ENCODE data around the gene YBX3. TPM values are rescaled to one million over a fixed set of nuclear protein-coding genes. Genes with fewer than 3 reads are reported as not detected.

YBX3 gene
- total RNA-seq, 4 donors from 2014 or later = 406 to 604 (median 588) TPM

DNA sequence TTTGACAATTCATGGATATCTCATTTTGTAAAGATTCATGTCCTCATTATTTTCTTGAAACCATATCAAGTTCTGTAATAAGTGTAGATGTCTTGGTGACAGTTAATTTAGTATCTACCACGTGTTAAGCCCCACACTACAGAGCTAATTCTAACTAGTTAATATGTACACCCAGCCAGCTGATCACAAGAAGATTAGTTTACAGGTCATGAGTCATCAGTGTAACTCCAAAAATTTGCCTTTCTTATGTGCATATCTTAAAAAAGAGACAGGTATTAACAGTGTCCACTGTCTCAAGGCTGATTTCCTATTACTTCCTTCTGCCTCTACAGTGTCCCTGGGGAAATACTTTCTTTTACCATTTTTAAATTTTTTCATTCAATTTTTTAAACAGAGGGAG lies 13.3 kb upstream of the YBX3 start:
- no peaks in the 10 kb centered on the region for H3K9me3 ChIP-seq
- no peak overlapping the region for H3K4me3 ChIP-seq
- H3K27me3 ChIP-seq = peaks cover 0 to 11% (median 0%) of the 10 kb centered on the region in 4 donors
- intact Hi-C loops (cut with DNase I) = no loop called here
- 55% methylated on average over 1 of the region's 1 CpG for WGBS
- H3K27ac ChIP-seq (replicated peaks in 1 of 4) = no peak overlapping the region
- no peaks in the 10 kb centered on the region for H3K36me3 ChIP-seq
- H3K4me1 ChIP-seq = no peaks in the 10 kb centered on the region
- TF ChIP-seq POLR2AphosphoS5 (IDR thresholded peaks at IDR 0.05) = no peak
- TF ChIP-seq, protein P1, sequence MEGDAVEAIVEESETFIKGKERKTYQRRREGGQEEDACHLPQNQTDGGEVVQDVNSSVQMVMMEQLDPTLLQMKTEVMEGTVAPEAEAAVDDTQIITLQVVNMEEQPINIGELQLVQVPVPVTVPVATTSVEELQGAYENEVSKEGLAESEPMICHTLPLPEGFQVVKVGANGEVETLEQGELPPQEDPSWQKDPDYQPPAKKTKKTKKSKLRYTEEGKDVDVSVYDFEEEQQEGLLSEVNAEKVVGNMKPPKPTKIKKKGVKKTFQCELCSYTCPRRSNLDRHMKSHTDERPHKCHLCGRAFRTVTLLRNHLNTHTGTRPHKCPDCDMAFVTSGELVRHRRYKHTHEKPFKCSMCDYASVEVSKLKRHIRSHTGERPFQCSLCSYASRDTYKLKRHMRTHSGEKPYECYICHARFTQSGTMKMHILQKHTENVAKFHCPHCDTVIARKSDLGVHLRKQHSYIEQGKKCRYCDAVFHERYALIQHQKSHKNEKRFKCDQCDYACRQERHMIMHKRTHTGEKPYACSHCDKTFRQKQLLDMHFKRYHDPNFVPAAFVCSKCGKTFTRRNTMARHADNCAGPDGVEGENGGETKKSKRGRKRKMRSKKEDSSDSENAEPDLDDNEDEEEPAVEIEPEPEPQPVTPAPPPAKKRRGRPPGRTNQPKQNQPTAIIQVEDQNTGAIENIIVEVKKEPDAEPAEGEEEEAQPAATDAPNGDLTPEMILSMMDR (IDR thresholded peaks at IDR 0.05) = no peak
- TF ChIP-seq EP300 (IDR thresholded peaks at IDR 0.05) = no peak
- no peak for TF ChIP-seq POLR2A (IDR thresholded peaks at IDR 0.05; ENCODE audit: low read depth)
- DNase-seq (ENCODE audit: extremely low spot score) = no peak

DNA sequence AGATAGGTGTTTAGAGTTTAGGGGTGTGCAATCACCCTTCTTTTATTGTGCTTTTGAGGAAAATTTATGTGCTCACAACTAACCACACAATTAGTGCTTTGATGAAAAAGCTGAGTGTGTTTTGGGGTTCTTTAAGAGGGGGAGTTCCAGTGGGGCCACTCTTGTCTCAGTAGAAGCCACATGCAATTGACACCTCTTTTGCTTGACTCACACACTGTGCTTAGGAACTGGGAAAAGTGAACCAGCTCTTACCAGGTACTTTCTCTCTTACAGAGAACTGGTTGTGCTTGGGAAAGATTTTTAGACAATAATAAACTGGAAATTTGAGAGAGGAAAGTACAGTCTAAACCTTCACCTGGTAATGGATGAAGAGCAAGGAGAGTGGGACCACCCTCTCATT lies 12.3 kb upstream of the YBX3 start:
- Histone ChIP-seq H3K27ac (replicated peaks in 1 of 4) (no peak overlapping the region), H3K9me3 (no peaks in the 10 kb centered on the region), H3K4me1 (no peaks in the 10 kb centered on the region), H3K4me3 (no peak overlapping the region), H3K36me3 (no peaks in the 10 kb centered on the region), H3K27me3 (peaks cover 0 to 11% (median 0%) of the 10 kb centered on the region in 4 donors)
- intact Hi-C loops (cut with DNase I) = no loop called here
- TF ChIP-seq POLR2A (IDR thresholded peaks at IDR 0.05; ENCODE audit: low read depth) (no peak), POLR2AphosphoS5 (IDR thresholded peaks at IDR 0.05) (no peak), EP300 (IDR thresholded peaks at IDR 0.05) (no peak)
- TF ChIP-seq, protein P1 (IDR thresholded peaks at IDR 0.05) = no peak
- no peak for DNase-seq (ENCODE audit: extremely low spot score)

DNA sequence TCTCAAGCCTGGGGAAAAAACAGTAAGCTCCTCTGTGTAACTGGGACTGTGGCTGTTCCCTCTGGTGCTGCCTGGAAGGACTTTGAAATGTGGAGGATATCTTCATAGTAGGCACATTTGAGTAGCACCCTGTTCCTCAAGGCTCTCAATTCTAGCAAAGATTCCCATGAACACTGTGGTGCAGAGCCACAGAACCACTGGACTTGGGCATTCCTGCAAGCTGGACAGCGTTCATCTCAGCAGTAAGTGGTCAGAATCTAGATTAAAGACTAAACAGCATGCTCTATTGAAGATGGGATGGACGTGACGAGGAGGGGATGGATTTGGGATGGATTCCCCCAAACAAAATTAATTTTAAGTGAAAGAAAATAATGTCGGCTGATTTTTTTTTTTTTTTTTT lies 9.4 kb upstream of the YBX3 start:
- intact Hi-C loops (cut with DNase I) = no loop called here
- H3K27me3 ChIP-seq = peaks cover 0 to 11% (median 0%) of the 10 kb centered on the region in 4 donors
- TF ChIP-seq POLR2A (IDR thresholded peaks at IDR 0.05; ENCODE audit: low read depth) (no peak), EP300 (IDR thresholded peaks at IDR 0.05) (no peak), POLR2AphosphoS5 (IDR thresholded peaks at IDR 0.05) (no peak)
- TF ChIP-seq, protein P1 (IDR thresholded peaks at IDR 0.05) = no peak
- no peak for DNase-seq (ENCODE audit: extremely low spot score)
- H3K4me3 ChIP-seq = no peak overlapping the region
- 70% methylated on average over 4 of the region's 4 CpGs for WGBS
- H3K27ac ChIP-seq (replicated peaks in 1 of 4) = no peak overlapping the region
- H3K36me3 ChIP-seq = no peaks in the 10 kb centered on the region
- H3K9me3 ChIP-seq = no peaks in the 10 kb centered on the region
- no peaks in the 10 kb centered on the region for H3K4me1 ChIP-seq

DNA sequence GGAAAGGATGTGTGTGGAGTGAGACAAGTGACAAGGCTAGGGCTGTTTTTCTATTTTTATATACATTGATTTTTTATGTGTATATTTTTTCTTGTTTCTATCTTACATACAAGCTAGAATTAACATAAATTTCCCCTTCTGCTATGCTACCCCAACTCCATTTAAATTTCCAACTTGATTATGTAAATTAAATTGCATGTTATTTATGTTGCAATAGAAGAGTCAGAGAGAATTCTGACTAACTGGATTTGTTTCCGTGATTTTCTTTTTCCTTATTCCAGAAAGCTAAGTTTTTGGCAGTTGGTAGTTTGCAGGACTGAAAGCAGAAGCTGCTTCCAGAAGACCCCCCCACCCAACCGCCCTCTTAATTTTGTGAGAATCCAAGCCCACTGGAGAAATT lies 8.9 kb upstream of the YBX3 start:
- 84% methylated on average over 2 of the region's 2 CpGs for WGBS
- H3K27me3 ChIP-seq = peaks cover 0 to 11% (median 0%) of the 10 kb centered on the region in 4 donors
- TF ChIP-seq POLR2AphosphoS5 (IDR thresholded peaks at IDR 0.05) = no peak
- TF ChIP-seq POLR2A (IDR thresholded peaks at IDR 0.05; ENCODE audit: low read depth) = no peak
- TF ChIP-seq, protein P1 (IDR thresholded peaks at IDR 0.05) = no peak
- no peak for TF ChIP-seq EP300 (IDR thresholded peaks at IDR 0.05)
- H3K4me1 ChIP-seq = no peaks in the 10 kb centered on the region
- H3K36me3 ChIP-seq = no peaks in the 10 kb centered on the region
- no peaks in the 10 kb centered on the region for H3K9me3 ChIP-seq
- no peak overlapping the region for H3K4me3 ChIP-seq
- DNase-seq (ENCODE audit: extremely low spot score) = no peak
- no peak overlapping the region for H3K27ac ChIP-seq (replicated peaks in 1 of 4)
- intact Hi-C loops (cut with DNase I) = no loop called here

DNA sequence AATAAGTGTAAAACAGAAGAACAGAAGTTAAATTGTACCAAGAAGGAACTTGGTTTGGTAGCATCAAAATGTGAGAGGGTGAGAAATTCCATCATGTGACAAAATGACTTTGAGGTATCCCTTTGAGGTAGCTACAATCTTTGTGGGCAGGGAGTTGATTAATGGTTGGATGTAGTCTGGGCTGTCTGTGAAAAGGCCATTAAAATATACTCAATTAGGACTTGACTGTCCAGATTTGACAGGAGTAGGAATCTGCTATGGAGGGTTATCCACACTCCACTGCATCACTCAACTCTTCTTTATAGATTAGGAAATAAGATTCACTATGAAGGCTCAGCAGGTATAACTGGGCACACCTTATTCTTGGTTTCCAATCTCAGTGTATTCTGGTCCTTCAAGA lies 7.4 kb upstream of the YBX3 start:
- no peaks in the 10 kb centered on the region for H3K9me3 ChIP-seq
- H3K4me3 ChIP-seq = no peak overlapping the region
- intact Hi-C loops (cut with DNase I) = no loop called here
- no peaks in the 10 kb centered on the region for H3K36me3 ChIP-seq
- TF ChIP-seq, protein P1 (IDR thresholded peaks at IDR 0.05) = no peak
- TF ChIP-seq POLR2AphosphoS5 (IDR thresholded peaks at IDR 0.05) (no peak), POLR2A (IDR thresholded peaks at IDR 0.05; ENCODE audit: low read depth) (no peak), EP300 (IDR thresholded peaks at IDR 0.05) (no peak)
- H3K4me1 ChIP-seq = no peaks in the 10 kb centered on the region
- peaks cover 0 to 6% (median 0%) of the 10 kb centered on the region in 4 donors for H3K27me3 ChIP-seq
- DNase-seq (ENCODE audit: extremely low spot score) = no peak
- H3K27ac ChIP-seq (replicated peaks in 1 of 4) = no peak overlapping the region

All from esophagus muscularis mucosa (tissue), 4 donors.